SK-MEL-5 (cell line): ENCODE measurements around the gene KRT8. TPM values are rescaled to one million over a fixed set of nuclear protein-coding genes. Genes with fewer than 3 reads are reported as not detected.
"Not testable (repeated sequence)": the region's sequence is repeated elsewhere in the genome, so short reads cannot be mapped to it uniquely, and the experiment has no call there.

ENCODE experiments used
- DNase-seq: peaks from one replicate; pipeline ENCODE4 v3.0.0-alpha.2; 2016; ENCODE audit warnings: low read depth, low spot score
- in situ Hi-C: cut with HindIII; loops from 2 replicates; pipeline ENCODE4 v1.10.0; 2016; ENCODE audit warnings: low sequenced_read_pairs, high pct_unique_total_duplicates, low pct_unique_long_range_greater_than_20kb
- polyA plus RNA-seq, 2 experiments: library from polyadenylated mRNA; depleted of rRNA; stranded (reverse); fragments of >200 nt; gene quantifications; 2 replicates each; pipeline ENCODE4 v1.2.3, GENCODE V29; 2015
- total RNA-seq: library from RNA; depleted of rRNA; stranded (reverse); fragments of >200 nt; shearing (Covaris generic); gene quantifications from 2 replicates; pipeline ENCODE4 v1.2.3, GENCODE V29; 2014; rRNA removed

KRT8 gene
- 0.96 TPM in 1 of 2 replicates, not detected in the other for total RNA-seq
- polyA plus RNA-seq (2015; cell fraction: cytosol; rRNA removed), result 0.67 TPM in 1 of 2 replicates, not detected in the other
- 0.65 and 1.7 TPM in 2 replicates for polyA plus RNA-seq (2015; cell fraction: nucleus; rRNA removed)

DNA sequence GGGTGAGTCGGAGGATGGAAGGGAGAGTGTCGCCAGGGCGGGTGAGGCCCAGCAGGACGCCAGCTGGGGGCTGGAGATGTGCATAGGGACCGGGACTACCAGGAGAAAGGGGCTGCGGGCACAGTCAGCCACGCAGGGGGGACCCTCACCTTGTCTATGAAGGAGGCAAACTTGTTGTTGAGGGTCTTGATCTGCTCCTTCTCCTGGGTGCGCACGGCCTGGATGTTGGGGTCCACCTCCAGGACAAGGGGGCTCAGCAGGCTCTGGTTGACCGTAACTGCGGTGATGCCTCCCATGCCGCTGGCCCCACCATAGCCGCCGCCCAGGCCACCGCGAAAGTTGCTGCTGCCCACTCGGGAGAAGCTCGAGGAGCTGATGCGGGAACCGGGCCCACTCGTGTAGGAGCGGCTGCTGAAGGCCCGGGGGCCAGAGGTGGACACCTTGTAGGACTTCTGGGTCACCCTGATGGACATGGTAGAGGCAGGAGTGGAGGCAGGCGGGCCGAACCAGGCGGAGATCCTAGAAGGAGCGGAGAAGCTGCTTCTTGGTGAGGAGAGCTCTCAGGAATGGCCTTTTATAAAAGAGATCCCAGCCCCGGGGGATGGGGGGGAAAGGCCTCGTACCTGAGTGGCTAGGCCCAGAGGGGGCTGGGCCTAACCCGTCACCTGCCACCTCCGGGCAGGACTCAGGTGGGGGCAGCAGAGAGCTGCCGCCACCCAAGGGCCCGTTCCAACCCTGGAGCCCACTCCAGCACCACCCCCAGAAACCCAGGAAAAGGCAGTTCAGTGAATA is at the start of gene KRT8:
Gene KRT8 (minus strand): TSS at position 568 of the 792 bp plus-strand sequence. CDS start 95 bp downstream, at position 473.
- DNase-seq, in situ Hi-C loops: not testable (repeated sequence)

DNA sequence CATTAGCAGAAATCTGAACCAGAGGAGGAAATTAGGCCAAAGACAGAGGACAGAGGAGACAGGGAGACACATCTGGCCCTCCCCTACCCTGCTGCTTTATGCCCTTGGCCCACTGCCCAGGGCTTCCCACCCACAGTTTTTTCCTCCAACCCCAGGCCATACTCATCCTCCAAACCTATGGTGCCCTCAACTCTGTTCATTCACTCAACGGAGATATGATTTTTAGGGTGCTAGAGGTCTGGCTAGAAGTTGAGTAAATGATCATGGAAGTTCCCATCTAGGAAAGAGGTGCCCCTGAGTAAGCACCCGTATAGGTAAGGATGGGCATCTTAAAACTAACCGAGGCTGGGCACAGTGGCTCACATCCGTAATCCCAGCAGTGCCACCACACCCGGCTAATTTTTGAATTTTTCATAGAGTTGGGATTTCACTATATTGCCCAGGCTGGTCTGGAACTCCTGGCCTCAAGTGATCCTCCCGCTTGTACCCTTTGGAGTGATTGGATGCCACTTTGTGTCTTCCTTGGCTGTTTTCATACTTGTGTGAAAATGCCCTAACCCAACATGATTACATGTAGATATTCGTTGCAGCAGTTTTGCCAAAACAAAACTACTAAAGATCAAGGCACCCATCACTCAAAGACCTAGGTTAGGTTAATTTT is 48.4 kb upstream of the KRT8 start:
- no peak for DNase-seq
- in situ Hi-C loops, result no loop called here

DNA sequence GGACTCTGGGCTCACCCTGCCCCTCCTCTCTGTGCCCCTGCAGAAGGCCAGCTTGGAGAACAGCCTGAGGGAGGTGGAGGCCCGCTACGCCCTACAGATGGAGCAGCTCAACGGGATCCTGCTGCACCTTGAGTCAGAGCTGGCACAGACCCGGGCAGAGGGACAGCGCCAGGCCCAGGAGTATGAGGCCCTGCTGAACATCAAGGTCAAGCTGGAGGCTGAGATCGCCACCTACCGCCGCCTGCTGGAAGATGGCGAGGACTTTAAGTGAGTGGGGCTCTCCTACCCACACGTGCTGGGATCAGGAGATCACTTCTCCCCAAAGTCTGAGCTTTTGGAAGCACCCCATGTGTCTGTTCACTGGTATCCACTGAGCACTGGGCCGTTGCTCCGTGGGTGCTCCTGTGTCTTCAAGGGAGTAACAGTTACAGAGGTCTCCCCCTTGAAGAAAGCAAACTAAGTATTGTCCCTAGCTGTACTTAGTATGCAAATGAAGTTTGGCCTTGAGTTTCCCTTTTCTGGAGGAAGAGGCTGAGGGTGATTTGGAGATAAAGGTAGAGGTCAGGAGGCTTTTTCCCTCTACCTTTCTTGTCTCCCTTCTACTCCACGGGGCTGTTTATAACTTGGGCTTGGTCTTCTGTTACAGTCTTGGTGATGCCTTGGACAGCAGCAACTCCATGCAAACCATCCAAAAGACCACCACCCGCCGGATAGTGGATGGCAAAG is 47.4 kb upstream of the KRT8 start:
- DNase-seq, result no peak
- in situ Hi-C loops, result no loop called here

DNA sequence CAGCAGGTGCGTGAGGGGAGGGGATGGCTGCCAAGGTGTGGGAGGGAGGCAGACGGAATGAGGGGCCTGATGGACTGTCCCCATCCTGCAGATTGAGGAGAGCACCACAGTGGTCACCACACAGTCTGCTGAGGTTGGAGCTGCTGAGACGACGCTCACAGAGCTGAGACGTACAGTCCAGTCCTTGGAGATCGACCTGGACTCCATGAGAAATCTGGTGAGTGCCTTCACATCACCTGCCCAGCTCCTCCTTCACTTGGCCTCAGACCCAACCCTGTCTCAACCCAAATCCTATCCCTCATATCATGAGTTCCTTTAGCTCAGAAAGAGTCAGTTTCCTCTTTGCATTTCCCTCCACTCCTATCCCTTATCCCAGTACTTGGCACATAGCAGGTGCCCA is 46.8 kb upstream of the KRT8 start:
- DNase-seq, result no peak
- in situ Hi-C loops, result no loop called here

DNA sequence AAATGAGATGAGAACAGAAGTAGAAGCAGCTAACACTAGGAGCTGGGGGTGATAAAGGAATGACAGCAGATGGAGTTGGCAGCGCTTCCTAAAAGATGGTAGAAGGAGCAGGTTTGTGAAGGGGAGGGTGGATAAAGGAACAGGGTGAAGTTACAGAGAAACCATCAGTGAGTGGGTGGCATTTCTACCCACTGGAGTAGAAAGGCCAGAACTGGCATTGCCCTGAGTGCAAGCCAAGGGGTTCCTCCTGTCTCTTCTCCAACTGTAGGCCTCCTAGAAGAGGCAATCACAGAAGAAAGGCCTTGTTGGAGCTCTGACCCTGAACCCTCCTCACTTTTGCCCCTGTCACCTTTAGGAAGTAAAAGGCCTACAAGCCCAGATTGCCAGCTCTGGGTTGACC is 46.2 kb upstream of the KRT8 start:
- in situ Hi-C loops, result no loop called here
- DNase-seq, result no peak

DNA sequence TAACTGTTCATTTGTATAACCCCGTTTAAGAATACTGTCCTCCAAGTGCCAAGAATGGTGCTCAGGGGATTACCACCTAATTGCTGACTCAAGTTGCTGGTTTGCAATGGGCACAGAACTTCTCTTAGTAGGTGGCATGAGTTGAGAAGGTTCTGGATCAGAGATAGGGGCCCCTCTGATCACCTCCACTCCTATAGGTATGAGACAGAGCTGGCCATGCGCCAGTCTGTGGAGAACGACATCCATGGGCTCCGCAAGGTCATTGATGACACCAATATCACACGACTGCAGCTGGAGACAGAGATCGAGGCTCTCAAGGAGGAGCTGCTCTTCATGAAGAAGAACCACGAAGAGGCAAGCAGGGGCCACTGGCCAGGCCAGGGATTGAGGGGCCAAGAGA is 45.7 kb upstream of the KRT8 start:
- in situ Hi-C loops, result no loop called here
- no peak for DNase-seq

DNA sequence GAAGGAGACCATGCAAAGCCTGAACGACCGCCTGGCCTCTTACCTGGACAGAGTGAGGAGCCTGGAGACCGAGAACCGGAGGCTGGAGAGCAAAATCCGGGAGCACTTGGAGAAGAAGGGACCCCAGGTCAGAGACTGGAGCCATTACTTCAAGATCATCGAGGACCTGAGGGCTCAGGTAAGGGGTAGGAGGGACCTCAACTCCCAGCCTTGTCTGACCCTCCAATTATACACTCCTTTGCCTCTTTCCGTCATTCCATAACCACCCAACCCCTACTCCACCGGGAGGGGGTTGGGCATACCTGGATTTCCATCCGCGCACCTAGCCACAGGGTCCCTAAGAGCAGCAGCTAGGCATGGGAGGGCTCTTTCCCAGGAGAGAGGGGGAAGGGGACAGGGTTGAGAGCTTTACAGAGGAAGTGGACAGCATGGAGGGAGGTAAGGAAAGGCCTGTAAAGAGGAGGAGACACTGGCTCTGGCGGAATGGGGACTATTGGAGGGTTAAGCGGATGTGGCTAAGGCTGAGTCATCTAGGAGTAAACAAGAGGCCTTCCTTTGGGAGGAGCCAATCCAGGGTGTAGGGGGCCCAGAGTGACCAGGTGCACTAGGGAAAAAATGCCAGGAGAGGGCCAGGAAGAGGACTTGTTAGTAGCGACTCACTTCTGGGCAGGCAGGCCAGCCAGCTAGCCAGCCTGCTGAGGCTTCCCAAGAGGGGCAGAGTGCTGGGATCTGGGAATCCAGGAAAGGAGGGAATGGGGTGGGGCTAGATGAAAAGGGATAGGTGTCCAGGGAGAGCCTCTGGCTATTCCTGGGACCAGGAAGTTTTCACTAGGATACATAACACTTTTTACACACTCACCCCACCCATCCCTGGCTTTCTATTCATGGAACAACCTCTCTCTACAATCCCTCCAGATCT is 44.8 kb upstream of the KRT8 start:
- in situ Hi-C loops, result no loop called here
- no peak for DNase-seq

DNA sequence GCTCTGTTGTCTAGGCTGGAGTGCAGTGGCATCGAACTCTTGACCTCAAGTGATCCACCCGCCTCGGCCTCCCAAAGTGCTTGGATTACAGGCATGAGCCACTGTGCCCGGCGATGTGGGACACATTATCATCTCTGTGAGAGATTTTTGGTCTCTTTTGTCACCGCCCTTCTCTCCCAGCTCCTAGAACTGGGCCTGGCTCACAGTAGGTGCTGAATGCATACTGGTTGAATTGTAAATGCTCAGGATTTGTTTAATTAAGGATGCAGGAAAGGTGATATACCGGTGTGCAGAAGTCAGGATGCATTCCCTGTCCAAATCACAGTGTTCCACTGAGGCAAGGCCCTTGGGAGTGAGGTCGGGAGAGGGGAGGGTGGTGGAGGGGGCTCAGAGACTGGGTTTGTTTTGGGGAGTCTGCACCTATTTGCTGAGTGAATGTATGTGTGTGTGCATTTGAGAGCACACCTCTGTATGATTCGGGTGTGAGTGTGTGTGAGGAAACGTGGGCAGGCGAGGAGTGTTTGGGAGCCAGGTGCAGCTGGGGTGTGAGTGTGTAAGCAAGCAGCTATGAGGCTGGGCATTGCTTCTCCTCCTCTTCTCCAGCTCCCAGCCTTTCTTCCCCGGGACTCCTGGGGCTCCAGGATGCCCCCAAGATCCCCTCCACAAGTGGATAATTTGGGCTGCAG is 43.0 kb upstream of the KRT8 start:
- in situ Hi-C loops, result no loop called here
- DNase-seq, result no peak

DNA sequence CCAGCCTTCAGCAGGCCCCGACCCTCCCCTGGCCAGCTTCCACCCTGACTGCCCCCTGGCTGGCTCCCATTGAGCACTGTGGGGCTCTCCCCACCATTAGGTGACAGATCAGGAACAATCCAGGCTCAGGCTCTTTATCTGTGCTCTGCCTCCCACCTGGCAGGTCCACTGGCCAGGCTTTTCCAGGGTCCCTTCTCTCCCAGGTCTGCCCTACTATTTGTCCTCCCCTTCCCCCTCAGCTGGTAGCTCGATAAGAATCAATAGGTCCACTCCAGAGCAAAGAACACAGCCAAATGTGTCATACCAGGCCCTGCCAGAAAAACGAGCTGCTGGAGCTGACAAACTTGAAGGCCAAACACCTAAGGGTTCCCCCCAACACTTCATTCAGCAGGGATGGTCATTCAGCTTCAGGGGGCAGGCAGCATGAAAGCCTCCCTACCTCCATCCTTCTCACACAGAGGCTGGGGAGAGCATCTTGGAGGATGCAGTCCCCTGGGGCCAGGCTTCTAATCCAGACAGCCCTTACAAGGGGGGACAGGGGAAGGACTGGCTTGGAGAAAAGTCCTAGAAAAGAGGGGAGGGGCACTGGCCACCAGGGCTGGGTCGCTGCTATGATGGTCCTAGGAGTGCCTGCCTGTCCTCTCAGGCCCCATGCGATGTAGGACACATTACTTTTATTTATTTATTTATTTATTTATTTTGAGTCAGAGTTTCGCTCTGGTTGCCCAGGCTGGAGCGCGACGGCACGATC is 42.1 kb upstream of the KRT8 start:
- no peak for DNase-seq
- in situ Hi-C loops, result no loop called here

DNA sequence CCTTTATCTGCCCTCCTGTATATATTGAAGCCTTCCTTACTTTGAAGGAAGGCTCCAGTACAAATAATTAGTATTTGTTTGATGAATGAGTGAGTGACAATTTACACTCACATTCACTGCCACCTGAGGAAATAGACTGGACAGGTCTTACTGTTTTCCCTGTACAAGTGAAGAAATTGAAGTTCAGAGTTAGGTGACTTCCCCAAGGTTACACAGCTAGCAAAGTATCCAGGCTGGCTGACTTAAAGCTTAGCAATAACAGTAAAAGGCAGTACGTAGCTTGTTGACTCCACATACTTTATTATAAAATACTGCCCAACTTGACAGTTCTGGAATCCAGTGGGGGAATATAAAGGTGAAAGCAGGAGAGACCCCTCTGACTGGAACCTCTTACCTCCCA is 41.5 kb upstream of the KRT8 start:
- no peak for DNase-seq
- in situ Hi-C loops, result no loop called here

DNA sequence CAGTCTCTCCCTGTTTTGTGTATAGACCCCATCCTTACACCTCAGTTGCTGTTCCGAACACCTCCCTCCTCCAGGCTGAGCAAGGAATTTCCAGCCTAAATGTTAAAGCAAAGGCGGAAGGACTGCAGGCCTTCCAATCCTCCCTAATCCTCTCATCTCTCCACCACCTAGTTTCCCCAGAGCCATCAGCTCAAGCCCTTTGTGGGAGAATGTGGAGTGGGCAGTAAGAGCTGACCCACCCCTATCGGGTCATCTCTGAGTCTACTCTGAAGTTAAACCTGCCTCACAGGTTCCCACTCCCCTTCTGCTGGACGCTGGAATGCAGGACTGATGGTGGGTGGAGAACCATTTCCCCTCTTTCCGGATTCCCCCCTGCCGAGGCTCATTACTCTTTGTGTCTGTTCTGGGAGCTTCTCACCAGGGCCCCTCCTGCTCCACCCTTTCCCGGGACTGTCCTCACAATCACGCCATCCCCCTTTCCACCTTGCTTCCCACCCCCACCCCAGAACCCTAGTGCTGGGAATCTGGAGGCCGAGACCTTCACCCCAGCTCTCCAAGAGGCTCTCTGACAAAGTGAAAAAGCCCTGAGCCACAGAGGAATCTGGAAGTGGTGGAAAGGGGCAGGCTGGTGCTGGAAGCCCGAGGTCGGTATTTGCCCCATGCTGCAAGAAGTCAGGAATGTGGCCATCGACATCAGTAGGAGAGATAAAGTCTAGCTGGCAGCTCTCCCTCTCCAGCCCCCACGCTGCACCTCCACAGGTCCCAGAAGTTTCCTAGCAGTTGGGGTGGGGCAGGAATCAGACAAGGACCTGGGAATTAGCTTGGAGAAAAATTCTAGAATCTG is 40.7 kb upstream of the KRT8 start:
- in situ Hi-C loops, result no loop called here
- DNase-seq, result no peak

DNA sequence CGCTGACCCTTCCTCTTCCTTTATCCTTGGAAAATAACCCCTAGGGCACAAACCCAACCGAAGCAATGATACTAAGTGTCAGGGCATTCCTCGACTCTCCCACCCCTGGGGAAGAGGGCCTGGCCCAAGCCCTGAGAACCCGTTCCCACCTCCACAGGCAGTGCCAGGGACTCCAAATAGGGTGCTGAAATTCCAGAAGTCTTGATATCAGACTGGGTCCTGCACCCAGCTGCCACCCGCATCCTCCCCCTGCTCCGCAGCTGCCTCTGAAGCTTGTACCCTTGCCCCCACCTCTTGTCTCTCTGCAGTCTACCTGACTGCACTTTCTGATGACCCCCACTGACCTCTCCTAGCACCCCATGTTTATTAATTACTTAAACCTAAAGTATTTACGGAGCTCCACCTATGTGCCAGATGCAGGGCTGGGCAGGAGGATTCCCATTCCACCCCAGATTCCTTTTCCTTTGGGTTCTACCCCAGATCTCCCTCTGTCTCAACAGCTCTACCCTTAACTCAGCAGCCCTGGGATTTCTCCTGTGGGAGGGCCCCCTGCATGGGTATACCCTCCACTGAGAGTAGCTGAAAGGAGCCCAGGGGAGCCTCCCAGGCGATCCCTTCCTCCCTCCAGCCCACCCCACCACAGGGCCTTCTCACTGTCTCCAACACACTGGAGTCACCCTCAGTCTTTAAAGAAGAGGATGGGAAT is 40.0 kb upstream of the KRT8 start:
- DNase-seq, result no peak
- in situ Hi-C loops, result no loop called here

DNA sequence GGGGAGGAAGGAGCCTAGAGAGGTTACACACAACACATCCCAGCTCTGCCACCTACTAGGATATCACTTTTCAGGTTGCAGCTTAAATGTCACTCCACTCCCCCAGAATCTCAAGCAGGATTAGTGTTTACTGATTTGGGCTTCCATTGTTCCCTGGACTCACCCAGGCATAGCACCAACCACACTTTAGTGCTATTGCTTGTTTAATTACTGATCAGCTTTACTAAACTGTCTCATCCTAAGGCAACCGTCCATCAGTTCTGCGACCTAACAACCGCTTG is 38.0 kb upstream of the KRT8 start:
- in situ Hi-C loops, result no loop called here
- DNase-seq, result no peak

DNA sequence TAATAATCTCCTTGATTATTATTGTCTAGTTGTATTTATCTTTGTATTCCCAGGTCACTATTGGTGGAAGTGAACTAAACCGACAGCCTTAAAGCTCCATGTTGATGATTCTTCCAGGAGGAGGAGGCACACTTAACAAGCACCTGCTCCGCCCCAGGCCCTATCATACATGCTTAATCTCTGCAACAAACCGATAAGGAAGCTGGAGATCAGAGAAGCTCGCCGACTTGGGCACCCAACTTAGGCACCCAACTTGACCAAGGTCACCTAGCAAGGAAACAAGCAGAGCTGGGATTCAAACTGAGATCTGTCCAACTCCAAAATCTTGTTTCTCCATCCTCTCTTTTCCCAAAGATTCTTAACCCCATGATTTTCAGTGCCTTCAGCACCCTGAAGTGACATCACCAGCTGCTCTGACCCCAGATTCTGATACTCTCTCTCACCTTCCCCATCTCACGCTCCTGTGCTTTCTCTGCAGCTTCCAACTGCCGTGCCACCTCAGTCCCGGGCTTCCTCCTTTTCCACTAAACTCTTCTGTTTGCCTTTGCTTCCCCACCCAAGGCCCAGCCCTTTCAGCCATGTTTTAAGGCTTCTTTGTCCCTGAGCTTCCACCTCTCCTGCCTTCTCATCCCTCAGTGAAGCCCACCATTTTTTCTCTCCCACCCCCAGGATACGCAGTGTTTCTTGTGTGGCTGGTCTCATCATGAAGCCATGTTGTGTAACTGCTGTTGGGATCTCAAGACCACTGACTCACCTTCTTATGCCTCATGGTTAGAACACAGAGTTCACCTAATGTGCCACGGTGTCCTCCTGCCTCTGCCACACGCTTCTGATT is 37.4 kb upstream of the KRT8 start:
- DNase-seq, result no peak
- in situ Hi-C loops, result no loop called here
